ENCODE results near the gene CSNK1G1.
"Not testable (repeated sequence)": the region's sequence is repeated elsewhere in the genome, so short reads cannot be mapped to it uniquely, and the experiment has no call there.

CSNK1G1 gene

DNA sequence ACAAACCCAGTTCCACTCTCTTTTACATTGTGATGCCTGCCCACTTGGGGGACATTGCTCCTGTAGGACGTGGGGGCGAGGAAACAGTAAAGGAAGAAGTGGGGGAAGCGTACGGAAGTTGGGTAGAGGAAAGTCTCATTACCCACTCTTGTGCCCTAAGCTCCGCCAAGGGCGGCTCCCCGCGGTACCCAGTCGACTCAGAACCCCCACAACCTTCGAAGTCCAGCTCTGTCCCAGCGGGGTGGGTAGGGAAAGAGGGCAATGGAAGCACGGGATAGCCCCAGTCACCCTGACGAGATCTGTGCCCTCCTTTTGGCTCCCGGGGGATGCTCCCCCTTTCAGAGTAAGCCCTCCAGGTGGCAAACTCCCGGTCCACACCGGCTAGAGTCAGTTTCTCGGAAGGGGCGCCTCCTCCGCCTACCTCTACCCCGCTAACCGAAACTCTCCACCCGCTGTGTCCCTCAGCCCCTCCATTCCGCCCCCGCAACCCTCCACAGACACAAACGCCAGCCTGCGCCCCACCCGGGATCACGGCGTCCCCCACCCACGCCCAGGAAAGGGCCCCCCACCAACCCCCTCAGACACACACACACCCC, 527 bp downstream of the CSNK1G1 start:
- DNase-seq (ENCODE audit: extremely low read depth, insufficient read length): peak; percentile 44
- no peaks in the 10 kb centered on the region for H3K27me3 ChIP-seq (replicated peaks; ENCODE audit: control insufficient read depth, insufficient read depth, low read length)
- TF ChIP-seq CTCF (IDR thresholded peaks at IDR 0.05; ENCODE audit: insufficient read depth, low read length, poor library complexity, severe bottlenecking): no peak
- H3K36me3 ChIP-seq (ENCODE audit: control insufficient read depth, insufficient read depth, low read length): no peaks in the 10 kb centered on the region
- peak overlapping the region; percentile 93 for H3K4me3 ChIP-seq (replicated peaks; ENCODE audit: low read depth, low read length)

- no peak for DNase-seq (ENCODE audit: extremely low read depth, insufficient read length)
- no peaks in the 10 kb centered on the region for H3K36me3 ChIP-seq (ENCODE audit: control insufficient read depth, insufficient read depth, low read length)
- no peaks in the 10 kb centered on the region for H3K27me3 ChIP-seq (replicated peaks; ENCODE audit: control insufficient read depth, insufficient read depth, low read length)
- H3K4me3 ChIP-seq (replicated peaks; ENCODE audit: low read depth, low read length): peak overlapping the region; percentile 93
- no peak for TF ChIP-seq CTCF (IDR thresholded peaks at IDR 0.05; ENCODE audit: insufficient read depth, low read length, poor library complexity, severe bottlenecking)
Observed at GRCh38 chr15:64354688-64355344, 1.2 kb downstream of the CSNK1G1 start.

GRCh38 chr15:64351265-64351664, 4.7 kb downstream of the CSNK1G1 start:
- TF ChIP-seq CTCF (IDR thresholded peaks at IDR 0.05; ENCODE audit: insufficient read depth, low read length, poor library complexity, severe bottlenecking): no peak
- Histone ChIP-seq H3K4me3 (replicated peaks; ENCODE audit: low read depth, low read length) (no peak overlapping the region), H3K27me3 (replicated peaks; ENCODE audit: control insufficient read depth, insufficient read depth, low read length) (no peaks in the 10 kb centered on the region), H3K36me3 (ENCODE audit: control insufficient read depth, insufficient read depth, low read length) (no peaks in the 10 kb centered on the region; the same call in 1 of the 2 replicates)
- DNase-seq (ENCODE audit: extremely low read depth, insufficient read length): no peak

DNA sequence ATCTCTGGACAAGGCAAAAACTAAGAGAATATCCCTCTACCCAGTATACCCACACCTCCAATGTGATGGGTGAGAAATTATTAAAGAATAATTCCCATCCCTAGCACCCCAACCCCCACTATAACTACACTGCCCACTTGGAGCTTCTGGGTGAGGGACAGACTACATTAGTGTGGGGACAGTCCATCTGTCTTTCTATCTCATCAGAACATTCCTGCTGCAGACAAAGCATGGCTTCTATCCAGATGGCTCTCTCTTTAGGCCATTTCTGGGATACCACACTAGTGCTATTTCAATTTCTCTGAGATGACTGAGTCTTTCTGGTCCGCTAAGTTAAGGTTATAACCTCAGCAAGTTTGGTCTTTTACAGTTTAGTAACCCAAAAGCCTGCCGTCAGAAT, 6.6 kb downstream of the CSNK1G1 start:
- Histone ChIP-seq H3K27me3 (replicated peaks; ENCODE audit: control insufficient read depth, insufficient read depth, low read length) (no peaks in the 10 kb centered on the region), H3K36me3 (ENCODE audit: control insufficient read depth, insufficient read depth, low read length) (no peaks in the 10 kb centered on the region; the same call in 1 of the 2 replicates), H3K4me3 (replicated peaks; ENCODE audit: low read depth, low read length) (no peak overlapping the region)
- DNase-seq (ENCODE audit: extremely low read depth, insufficient read length): no peak
- TF ChIP-seq CTCF (IDR thresholded peaks at IDR 0.05; ENCODE audit: insufficient read depth, low read length, poor library complexity, severe bottlenecking): no peak

- H3K27me3 ChIP-seq (replicated peaks; ENCODE audit: control insufficient read depth, insufficient read depth, low read length): no peaks in the 10 kb centered on the region
- TF ChIP-seq CTCF (IDR thresholded peaks at IDR 0.05; ENCODE audit: insufficient read depth, low read length, poor library complexity, severe bottlenecking): no peak
- H3K36me3 ChIP-seq (ENCODE audit: control insufficient read depth, insufficient read depth, low read length): no peaks in the 10 kb centered on the region; the same call in 1 of the 2 replicates
- no peak overlapping the region for H3K4me3 ChIP-seq (replicated peaks; ENCODE audit: low read depth, low read length)
- DNase-seq (ENCODE audit: extremely low read depth, insufficient read length): no peak
Observed at GRCh38 chr15:64348455-64348854, 7.5 kb downstream of the CSNK1G1 start.

DNA sequence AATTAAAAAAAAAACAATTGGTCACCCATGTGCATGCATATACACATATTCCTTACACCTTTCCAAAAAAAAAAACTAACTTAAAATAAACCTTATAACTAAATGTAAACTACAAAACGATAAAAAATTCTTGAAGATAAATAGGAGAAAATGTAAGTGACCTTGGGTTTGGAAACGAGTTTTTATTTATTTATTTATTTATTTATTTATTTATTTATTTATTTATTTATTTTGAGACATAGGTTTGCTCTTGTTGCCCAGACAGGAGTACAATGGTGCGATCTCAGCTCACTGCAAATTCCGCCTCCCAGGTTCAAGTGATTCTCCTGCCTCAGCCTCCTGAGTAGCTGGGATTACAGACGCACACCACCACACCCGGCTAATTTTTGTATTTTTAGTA, 9.7 kb downstream of the CSNK1G1 start:
- not testable (repeated sequence) for DNase-seq (ENCODE audit: extremely low read depth, insufficient read length); H3K27me3 ChIP-seq (replicated peaks; ENCODE audit: control insufficient read depth, insufficient read depth, low read length); H3K36me3 ChIP-seq (ENCODE audit: control insufficient read depth, insufficient read depth, low read length); H3K4me3 ChIP-seq (replicated peaks; ENCODE audit: low read depth, low read length)

Measured in GM06990 (cell line).